HPDE6-E6E7 (cell line): Measurements from ENCODE around the gene GOLGA6A.

ENCODE experiments used
- DNase-seq: peaks from one replicate; pipeline ENCODE4 v3.0.0; 2011; ENCODE audit warnings: missing footprints; ENCODE audit errors: extremely low spot score

Gene GOLGA6A

GRCh38 chr15:74036271-74037170 is 45.8 kb downstream of the GOLGA6A start:
- peak; percentile 36 for DNase-seq

GRCh38 chr15:74035121-74036017 is 47.0 kb downstream of the GOLGA6A start:
- no peak for DNase-seq

GRCh38 chr15:74034206-74034755 is 48.1 kb downstream of the GOLGA6A start:
- no peak for DNase-seq

- DNase-seq: no peak
Observed at GRCh38 chr15:74032606-74033561, 49.5 kb downstream of the GOLGA6A start.

- DNase-seq: no peak
Observed at GRCh38 chr15:74032046-74032445, 50.3 kb downstream of the GOLGA6A start.

GRCh38 chr15:74028646-74029045 is 53.7 kb downstream of the GOLGA6A start:
- DNase-seq: no peak

GRCh38 chr15:74027688-74028087 is 54.7 kb downstream of the GOLGA6A start:
- DNase-seq: no peak

- no peak for DNase-seq
Observed at GRCh38 chr15:74025436-74025835, 56.9 kb downstream of the GOLGA6A start.

GRCh38 chr15:74024687-74025086 is 57.7 kb downstream of the GOLGA6A start:
- no peak for DNase-seq

GRCh38 chr15:74022706-74023470 is 59.5 kb downstream of the GOLGA6A start:
- DNase-seq: no peak
